ENCODE measurements around the gene POU5F1.

DNA sequence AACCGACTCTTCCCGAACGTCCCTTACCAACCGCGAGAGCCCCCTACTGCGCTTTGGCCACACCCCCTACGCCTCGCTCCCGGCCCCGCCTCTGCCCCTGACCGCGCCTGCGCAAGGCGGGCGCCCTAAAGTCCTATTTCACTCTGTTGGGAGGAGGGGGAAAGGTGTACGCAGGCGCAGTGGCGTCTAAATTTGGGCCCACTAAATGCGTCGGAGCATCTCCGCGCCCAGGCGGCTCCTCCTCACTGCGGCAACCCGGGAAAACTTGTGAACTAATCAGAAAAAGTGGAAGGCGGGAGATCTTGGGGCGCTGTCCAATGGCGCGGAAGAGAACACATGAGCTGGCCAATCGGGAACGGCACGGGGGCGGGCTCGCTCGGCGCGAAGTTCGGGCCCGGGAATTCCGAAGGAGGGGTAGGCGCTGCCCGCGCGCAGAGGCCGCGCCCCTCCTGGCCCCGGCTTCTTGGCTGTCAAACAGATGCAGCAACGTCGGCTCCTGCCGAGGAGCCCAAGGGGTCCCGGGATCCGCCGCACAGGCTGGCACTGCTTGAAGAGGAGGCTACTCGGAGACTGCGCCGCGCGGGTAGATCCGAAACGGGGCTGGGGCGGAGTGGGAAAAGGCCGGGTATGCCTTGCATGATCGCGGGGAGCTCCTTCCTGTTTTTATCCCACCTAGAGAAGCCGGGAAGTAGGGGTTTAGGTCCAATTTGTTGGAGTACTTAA lies 12.2 kb downstream of the POU5F1 start, which contains the start of gene TCF19:
- TF ChIP-seq, protein P1, sequence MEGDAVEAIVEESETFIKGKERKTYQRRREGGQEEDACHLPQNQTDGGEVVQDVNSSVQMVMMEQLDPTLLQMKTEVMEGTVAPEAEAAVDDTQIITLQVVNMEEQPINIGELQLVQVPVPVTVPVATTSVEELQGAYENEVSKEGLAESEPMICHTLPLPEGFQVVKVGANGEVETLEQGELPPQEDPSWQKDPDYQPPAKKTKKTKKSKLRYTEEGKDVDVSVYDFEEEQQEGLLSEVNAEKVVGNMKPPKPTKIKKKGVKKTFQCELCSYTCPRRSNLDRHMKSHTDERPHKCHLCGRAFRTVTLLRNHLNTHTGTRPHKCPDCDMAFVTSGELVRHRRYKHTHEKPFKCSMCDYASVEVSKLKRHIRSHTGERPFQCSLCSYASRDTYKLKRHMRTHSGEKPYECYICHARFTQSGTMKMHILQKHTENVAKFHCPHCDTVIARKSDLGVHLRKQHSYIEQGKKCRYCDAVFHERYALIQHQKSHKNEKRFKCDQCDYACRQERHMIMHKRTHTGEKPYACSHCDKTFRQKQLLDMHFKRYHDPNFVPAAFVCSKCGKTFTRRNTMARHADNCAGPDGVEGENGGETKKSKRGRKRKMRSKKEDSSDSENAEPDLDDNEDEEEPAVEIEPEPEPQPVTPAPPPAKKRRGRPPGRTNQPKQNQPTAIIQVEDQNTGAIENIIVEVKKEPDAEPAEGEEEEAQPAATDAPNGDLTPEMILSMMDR (conservative IDR thresholded peaks at IDR 0.05; ENCODE audit: low read depth, low read length): no peak
- no peak for TF ChIP-seq EZH2 (IDR thresholded peaks at IDR 0.05; ENCODE audit: borderline replicate concordance, low read depth, low read length, poor library complexity, severe bottlenecking)

All from A673 (cell line).